Gastrocnemius medialis (tissue), 4 donors: ENCODE results near the gene SLC9A5. TPM values are rescaled to one million over a fixed set of nuclear protein-coding genes. Genes with fewer than 3 reads are reported as not detected.

ENCODE experiments used
- ATAC-seq, 2 donors: fragments of 150-250 bp; one replicate each; pipeline ENCODE4 v1.9.1; 2016
- DNase-seq, 2 donors: peaks; one replicate each; pipeline ENCODE4 v3.0.0-alpha.2; 2019
- H3K27ac ChIP-seq, 4 donors: fragments of 200-600 bp; sonication (generic); 1 replicate in 1 of 4; 2 replicates in 3 of 4; pipeline ENCODE4 v1.5.1; 2016 to 2018; ENCODE audit warnings: mild to moderate bottlenecking in 2 of 4, moderate library complexity in 1 of 4
- H3K27me3 ChIP-seq, 3 donors: fragments of 200-600 bp; sonication (generic) in 2 of 3; 1 replicate in 1 of 3; 2 replicates in 2 of 3; pipeline versions ENCODE4 v1.5.1 to v1.6.0; 2016 to 2019; ENCODE audit warnings: mild to moderate bottlenecking in 1 of 3, moderate library complexity in 1 of 3
- H3K36me3 ChIP-seq, 2 donors: fragments of 200-600 bp; sonication (generic) in 1 of 2; one replicate each; pipeline ENCODE4 v1.5.1; 2017 to 2018
- H3K4me1 ChIP-seq, 2 donors: fragments of 200-600 bp; sonication (generic) in 1 of 2; one replicate each; pipeline ENCODE4 v1.5.1; 2016 to 2017; ENCODE audit warnings: mild to moderate bottlenecking in 2 of 2
- H3K4me3 ChIP-seq, 4 donors: fragments of 200-600 bp; sonication (generic) in 3 of 4; 1 replicate in 1 of 4; 2 replicates in 3 of 4; pipeline ENCODE4 v1.5.1; 2016 to 2019; ENCODE audit warnings: mild to moderate bottlenecking in 2 of 4
- H3K9me3 ChIP-seq, 3 donors: fragments of 200-600 bp; sonication (generic) in 2 of 3; 1 replicate in 1 of 3; 2 replicates in 2 of 3; pipeline ENCODE4 v1.5.1; 2016 to 2019
- CTCF ChIP-seq, 5 experiments: fragments of 450-650 bp in 3 of 5; fragments of 200-600 bp in 2 of 5; sonication (generic) in 2 of 5; IDR thresholded peaks in 4 of 5; conservative IDR thresholded peaks in 1 of 5; 1 replicate in 4 of 5; 2 replicates in 1 of 5; pipeline ENCODE4 v1.5.1; 2016 to 2019; ENCODE audit warnings: antibody characterized with exemption in 5 of 5, mild to moderate bottlenecking in 3 of 5, moderate library complexity in 3 of 5
- POLR2A ChIP-seq, 2 donors: fragments of 450-650 bp; IDR thresholded peaks; one replicate each; pipeline ENCODE4 v1.6.1; 2017; ENCODE audit warnings: antibody characterized with exemption in 2 of 2, mild to moderate bottlenecking in 2 of 2, moderate library complexity in 2 of 2
- in situ Hi-C, 4 donors: fragments of 200-750 bp; cut with MboI; loops; one replicate each; pipeline versions ENCODE4 v1.15.0 to v1.8.0; 2017; ENCODE audit warnings: low sequenced_read_pairs in 4 of 4
- intact Hi-C: fragments of 100-400 bp; cut with DNase I; formaldehyde crosslinking; loops from one replicate; pipeline ENCODE4 v1.15.1; 2023; ENCODE audit warnings: low total_unique reads
- total RNA-seq, 4 donors: library from RNA; depleted of rRNA; stranded (reverse); fragments of >200 nt; gene quantifications; one replicate each; pipeline versions ENCODE4 v1.1.0 to v1.2.3, GENCODE V29; 2016

The SLC9A5 gene
- total RNA-seq, 4 donors from 2014 or later = 0.61 to 2.0 (median 1.2) TPM

DNA sequence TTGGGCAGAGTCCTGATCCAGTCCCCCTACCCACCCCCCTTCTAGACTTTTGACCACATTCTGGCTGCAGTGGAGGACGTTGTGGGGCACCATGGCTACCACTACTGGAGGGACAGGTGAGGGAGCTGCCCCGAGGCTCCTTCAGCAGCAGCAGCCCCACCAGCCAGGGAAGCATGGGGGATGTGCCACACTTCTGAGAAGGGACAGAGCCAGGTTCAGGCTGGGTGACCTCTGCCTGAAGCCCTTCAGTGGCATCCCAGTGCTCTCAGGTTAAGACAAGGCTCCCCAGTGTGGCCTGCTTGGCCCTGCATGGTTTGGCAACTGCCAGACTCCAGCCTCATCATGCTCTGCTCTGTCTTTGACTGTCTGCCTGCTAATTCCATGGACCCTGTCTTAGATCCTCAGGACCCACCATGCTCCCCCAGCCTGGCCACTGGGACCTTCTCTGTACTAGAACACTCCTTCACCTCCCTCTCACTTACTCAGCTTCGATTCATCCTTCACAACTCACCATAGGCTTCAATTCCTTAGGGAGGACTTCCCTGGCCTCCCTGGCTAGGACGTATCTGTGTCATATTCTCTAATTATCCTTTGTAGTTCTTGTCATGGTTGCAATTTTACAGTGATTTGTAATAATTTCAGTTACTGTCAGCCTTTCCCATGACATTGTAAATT is 8.8 kb downstream of the SLC9A5 start:
- no peak for TF ChIP-seq CTCF (IDR thresholded peaks at IDR 0.05 in 4 of 5, conservative IDR thresholded peaks at IDR 0.05 in 1 of 5)
- TF ChIP-seq POLR2A (IDR thresholded peaks at IDR 0.05) = no peak
- in situ Hi-C loops (no loop called here), intact Hi-C loops (no loop called here)
- ATAC-seq (no peak), DNase-seq (no peak)
- Histone ChIP-seq H3K27me3 (no peaks in the 10 kb centered on the region), H3K4me3 (no peak overlapping the region), H3K9me3 (no peaks in the 10 kb centered on the region), H3K36me3 (no peaks in the 10 kb centered on the region), H3K4me1 (peaks cover 10 to 13% of the 10 kb centered on the region in 2 donors), H3K27ac (no peak overlapping the region)

DNA sequence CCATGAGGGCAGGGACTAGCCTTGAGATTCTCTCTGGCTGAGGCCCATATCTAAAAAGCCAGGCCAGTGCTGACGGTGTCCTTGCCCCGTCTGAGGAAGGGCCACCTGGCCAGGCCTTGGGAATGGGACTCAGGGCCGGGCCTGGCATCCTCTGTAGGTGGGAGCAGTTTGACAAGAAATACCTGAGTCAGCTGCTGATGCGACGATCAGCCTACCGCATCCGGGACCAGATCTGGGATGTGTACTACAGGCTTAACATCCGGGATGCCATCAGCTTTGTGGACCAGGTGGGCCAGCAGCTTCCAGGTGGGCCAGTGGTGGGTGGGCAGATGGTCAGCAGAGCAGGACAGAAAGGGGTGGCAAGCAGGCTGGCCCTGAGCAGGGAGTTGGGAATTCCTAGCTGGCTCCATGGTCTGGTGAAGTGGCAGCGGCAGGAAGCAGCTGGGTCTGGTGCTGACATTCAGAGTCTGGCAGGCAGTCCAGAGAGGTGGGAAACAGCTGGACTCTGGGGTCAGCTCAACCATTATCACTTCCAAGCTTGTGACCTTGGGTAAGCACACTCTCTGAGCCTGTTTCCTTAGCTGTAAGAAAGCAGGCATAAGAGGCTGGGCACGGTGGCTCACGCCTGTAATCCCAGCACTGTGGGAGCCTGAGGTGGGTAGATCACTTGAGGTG is 9.5 kb downstream of the SLC9A5 start:
- Histone ChIP-seq H3K4me3 (no peak overlapping the region), H3K36me3 (no peaks in the 10 kb centered on the region), H3K4me1 (peaks cover 10 to 13% of the 10 kb centered on the region in 2 donors), H3K27ac (no peak overlapping the region), H3K9me3 (no peaks in the 10 kb centered on the region), H3K27me3 (no peaks in the 10 kb centered on the region)
- TF ChIP-seq CTCF (IDR thresholded peaks at IDR 0.05 in 4 of 5, conservative IDR thresholded peaks at IDR 0.05 in 1 of 5) (no peak), POLR2A (IDR thresholded peaks at IDR 0.05) (no peak)
- in situ Hi-C loops = no loop called here
- intact Hi-C loops = no loop called here
- DNase-seq (no peak), ATAC-seq (no peak)

GRCh38 chr16:67259705-67260104 is 10.9 kb downstream of the SLC9A5 start:
- H3K4me1 ChIP-seq = peaks cover 10 to 13% of the 10 kb centered on the region in 2 donors
- H3K36me3 ChIP-seq = no peaks in the 10 kb centered on the region
- no peaks in the 10 kb centered on the region for H3K27me3 ChIP-seq
- peak overlapping the region in 1 of 4 donors; percentile 83 for H3K27ac ChIP-seq
- H3K9me3 ChIP-seq = no peaks in the 10 kb centered on the region
- in situ Hi-C loops (loop anchor here in 1 of 4 donors (10.0 kb wide), 1 partner anchor 155 kb away; the partner anchor contains the start of gene ZDHHC1), intact Hi-C loops (loop anchor here (1.0 to 5.0 kb wide), 2 partner anchors 26 to 148 kb away; no protein-coding TSS in a partner anchor)
- TF ChIP-seq CTCF (IDR thresholded peaks at IDR 0.05 in 4 of 5, conservative IDR thresholded peaks at IDR 0.05 in 1 of 5) = no peak
- no peak for TF ChIP-seq POLR2A (IDR thresholded peaks at IDR 0.05)
- DNase-seq (no peak), ATAC-seq (no peak)
- H3K4me3 ChIP-seq = no peak overlapping the region

DNA sequence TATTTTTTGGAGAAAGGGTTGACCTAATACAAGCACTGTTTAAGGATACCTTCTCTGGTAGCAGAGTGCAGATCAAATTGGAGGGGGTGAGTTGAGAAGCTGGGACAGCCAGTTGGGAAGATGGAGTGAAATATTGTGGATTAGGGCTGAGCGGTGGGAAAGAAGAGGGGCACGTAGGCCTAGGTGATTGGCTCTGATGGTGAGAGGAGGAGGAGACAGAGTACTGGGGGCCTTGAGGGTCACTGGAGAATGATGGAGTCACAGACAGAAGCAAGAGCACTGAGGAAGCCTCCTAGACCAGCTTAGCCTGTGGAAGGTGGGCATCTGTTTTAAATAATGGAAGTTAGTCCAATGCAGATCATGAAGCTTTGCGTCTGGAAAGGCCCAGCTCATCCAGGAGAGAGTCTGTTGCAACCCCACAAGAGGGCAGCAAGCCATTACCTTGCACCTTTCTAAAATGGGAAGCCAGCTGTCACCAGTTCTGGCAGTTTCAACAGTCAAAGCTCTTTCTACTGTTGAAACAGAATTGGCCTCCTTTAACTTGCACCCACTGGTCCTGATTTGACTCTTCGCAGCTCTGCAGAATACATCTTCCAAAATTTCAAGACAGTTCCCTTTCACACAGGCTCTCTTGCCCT is 11.8 kb downstream of the SLC9A5 start:
- DNase-seq (peak; percentile 69 to 85), ATAC-seq (peak; percentile 100)
- Histone ChIP-seq H3K27me3 (no peaks in the 10 kb centered on the region), H3K4me1 (peaks cover 10 to 13% of the 10 kb centered on the region in 2 donors), H3K9me3 (no peaks in the 10 kb centered on the region), H3K36me3 (no peaks in the 10 kb centered on the region), H3K27ac (peak overlapping the region; percentile 64 to 83 (median 74)), H3K4me3 (no peak overlapping the region)
- TF ChIP-seq POLR2A (IDR thresholded peaks at IDR 0.05) (no peak), CTCF (IDR thresholded peaks at IDR 0.05 in 4 of 5, conservative IDR thresholded peaks at IDR 0.05 in 1 of 5) (peak; percentile 52 to 67 (median 54))
- intact Hi-C loops (loop anchor here (1.0 to 5.0 kb wide), 2 partner anchors 25 to 147 kb away; no protein-coding TSS in a partner anchor), in situ Hi-C loops (loop anchor here in 1 of 4 donors (10.0 kb wide), 1 partner anchor 154 kb away; the partner anchor contains the start of gene ZDHHC1)
